Activated CD8-positive, alpha-beta memory T cell treated with anti-CD3 and anti-CD28 coated beads, Interleukin-2, amount 50 U/mL, for 1 hour (primary cell): ENCODE measurements around the gene PSMF1.

Source experiments
- DNase-seq: peaks from one replicate; pipeline ENCODE4 v3.0.0-alpha.2; 2020; ENCODE audit errors: extremely low read depth

Gene PSMF1, protein sequence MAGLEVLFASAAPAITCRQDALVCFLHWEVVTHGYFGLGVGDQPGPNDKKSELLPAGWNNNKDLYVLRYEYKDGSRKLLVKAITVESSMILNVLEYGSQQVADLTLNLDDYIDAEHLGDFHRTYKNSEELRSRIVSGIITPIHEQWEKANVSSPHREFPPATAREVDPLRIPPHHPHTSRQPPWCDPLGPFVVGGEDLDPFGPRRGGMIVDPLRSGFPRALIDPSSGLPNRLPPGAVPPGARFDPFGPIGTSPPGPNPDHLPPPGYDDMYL

DNA sequence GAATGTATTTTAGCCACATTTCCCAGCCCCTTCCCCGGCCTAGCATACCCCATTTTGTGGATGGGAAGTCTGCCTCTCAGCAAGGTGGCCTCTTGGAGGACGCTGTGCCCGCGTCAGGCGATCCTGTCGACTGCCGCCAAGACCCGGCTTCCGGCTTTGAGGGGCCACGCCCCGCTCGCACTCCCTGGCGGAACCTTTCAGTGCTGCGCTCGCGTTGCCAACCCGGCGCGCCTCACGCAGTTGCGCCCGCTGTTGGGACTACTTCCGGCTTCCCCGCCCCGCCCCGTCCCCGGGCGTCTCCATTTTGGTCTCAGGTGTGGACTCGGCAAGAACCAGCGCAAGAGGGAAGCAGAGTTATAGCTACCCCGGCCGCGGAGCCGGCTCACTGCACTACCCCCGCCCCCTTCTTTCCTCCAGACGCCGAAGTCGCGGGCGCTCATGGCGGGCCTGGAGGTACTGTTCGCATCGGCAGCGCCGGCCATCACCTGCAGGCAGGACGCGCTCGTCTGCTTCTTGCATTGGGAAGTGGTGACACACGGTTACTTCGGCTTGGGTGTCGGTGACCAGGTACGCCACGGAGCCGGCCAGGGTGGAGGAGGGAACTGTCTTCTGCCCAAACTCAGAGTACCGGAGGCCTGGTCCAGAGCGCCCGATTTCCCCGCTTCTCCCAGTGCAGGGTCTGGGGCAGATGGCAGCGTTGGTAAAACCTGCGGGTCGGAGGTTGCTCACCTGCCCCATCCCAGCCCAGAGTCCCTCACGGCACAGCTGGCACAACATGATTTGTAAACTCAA lies at the start of gene PSMF1:
TSS of gene PSMF1 (plus strand) at position 267 of the 792 bp plus-strand sequence. CDS start at position 439, 172 bp downstream.
- peak; percentile 80 for DNase-seq

- DNase-seq = no peak
Observed at GRCh38 chr20:1072258-1072657, 46.1 kb upstream of the PSMF1 start.

GRCh38 chr20:1075616-1076015 lies 42.8 kb upstream of the PSMF1 start:
- DNase-seq = no peak

DNA sequence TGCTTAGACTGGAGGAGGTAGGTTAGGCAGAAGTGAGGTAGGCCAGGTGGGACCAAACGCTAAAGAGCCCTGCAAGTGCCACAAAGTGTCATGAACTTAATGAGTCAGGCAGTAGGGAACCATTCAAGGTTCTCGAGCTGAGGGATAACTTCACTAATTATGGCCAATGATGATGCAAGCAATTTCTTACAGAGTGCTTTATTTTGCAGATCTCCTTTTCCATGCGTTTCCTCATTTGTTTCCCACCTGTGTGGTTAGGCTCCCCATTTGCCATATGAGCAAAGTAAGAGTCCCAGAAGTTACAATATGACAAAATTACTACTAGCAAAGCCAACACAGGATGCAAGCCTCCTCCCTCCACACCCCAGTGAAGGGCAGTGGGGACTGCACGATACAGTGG lies 36.5 kb upstream of the PSMF1 start:
- DNase-seq = no peak

- DNase-seq = no peak
Observed at GRCh38 chr20:1083431-1084080, 34.8 kb upstream of the PSMF1 start.

- no peak for DNase-seq
Observed at GRCh38 chr20:1085492-1086276, 32.7 kb upstream of the PSMF1 start.

DNA sequence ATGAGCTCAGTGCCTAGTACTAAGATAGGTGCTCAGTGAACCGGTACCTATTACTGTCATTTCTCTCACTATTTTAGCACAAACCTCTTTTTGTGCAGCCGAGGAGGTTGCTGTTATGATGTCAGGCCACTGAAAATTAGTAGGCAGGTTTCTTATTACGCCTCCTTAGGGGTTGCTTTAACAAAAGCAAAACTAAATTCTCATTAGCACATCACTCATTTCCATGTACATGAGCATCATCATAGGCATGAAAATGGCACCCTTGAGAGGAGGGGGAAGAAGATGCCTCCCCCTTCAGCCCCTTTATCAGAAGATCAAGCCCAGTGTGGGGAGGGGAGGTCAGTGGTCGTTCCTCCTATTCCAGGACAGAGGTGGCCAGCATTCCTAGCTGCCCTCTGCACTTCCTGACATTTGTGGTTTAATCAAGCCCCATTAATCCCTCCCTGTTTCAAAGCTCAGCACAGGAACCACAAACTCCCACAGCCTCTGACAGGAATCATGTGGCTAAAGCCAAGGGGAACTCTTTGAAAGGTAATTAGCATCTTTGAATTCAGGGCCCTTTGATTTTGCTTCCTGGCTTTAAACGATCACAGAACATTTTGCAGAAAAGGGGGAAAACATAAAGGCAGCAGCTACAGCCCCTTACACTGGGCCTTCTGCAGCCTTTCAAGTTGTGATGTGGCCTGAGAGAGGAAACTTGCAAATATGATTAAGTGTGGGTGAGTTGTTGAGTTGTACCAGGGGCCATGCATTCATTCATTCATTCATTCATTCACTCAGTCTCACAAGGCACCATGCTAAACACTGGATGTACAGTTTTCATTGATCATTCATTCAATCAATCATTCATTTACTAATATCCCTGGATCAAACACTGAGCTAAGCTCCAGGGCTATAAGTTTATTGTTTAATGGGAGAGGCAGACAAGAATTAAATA lies 31.9 kb upstream of the PSMF1 start:
- no peak for DNase-seq

GRCh38 chr20:1087311-1087905 lies 31.0 kb upstream of the PSMF1 start:
- no peak for DNase-seq

- DNase-seq = no peak
Observed at GRCh38 chr20:1094751-1095150, 23.7 kb upstream of the PSMF1 start.

- DNase-seq = no peak
Observed at GRCh38 chr20:1101533-1101932, 16.9 kb upstream of the PSMF1 start.

DNA sequence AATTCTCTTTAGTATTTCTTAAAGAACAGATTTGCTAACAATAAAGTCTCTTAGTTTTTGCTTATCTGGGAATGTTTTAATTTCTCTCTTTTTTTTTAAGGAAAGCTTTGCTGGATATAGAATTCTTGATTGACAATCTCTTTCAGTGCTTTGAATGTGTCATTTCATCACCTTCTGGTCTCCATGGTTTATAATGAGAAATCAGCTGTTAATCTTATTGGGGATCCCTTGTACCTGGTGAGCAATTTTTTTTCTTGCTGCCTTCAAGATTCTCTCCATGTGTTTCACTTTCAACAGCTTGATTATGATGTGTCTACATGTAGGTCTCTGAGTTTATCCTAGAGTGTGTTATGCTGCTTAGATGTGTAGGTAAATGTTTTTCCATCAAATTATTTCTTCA lies 16.4 kb upstream of the PSMF1 start:
- DNase-seq = no peak

DNA sequence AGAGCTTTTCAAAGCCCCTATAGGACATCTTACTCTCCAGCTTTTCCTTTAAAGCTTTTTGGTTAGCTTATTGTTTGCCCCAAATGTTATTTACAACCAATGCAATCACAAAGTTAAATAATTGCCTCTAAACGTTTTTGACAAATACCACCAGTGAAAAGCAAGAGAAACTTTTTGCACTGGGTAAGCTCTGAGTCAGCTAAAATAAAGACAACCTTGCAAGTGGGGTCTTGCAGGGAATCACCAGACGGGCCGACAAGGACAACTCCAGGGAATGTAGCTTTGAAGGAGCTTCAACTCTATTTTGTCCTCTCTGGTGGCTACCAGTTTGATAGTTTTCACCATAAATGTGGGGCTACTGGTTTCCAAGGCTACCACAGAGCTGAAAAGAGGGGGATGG lies 14.7 kb upstream of the PSMF1 start:
- no peak for DNase-seq

DNA sequence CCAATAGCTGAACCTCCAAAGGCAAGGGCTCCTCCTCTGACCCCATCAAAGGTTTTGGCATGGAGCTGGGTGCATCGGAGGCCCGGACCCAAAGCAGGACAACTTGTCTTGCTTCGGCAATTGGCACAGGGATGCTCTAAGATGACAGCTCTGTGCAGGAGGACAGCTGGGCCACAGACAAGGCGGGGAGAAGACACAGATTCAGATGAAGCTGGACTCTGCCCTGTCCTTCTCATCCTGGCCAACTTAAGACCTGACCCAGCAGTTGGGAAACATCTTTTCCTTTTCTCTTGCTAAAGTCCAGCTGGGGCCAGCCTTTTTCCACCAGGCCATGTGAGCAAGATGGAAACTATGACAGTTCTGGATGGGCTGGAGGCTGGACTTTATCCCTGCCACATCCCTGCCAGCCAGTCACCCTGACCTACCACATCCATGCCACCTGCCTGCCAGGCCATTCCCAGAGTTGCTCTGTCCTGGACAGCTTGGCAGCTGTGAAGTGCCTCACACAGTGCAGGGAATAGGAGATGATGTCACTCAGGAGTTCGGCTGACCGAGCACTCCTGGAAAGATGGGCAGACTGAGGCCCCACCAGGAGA lies 12.7 kb upstream of the PSMF1 start:
- DNase-seq = no peak

- no peak for DNase-seq
Observed at GRCh38 chr20:1107176-1107575, 11.2 kb upstream of the PSMF1 start.

DNA sequence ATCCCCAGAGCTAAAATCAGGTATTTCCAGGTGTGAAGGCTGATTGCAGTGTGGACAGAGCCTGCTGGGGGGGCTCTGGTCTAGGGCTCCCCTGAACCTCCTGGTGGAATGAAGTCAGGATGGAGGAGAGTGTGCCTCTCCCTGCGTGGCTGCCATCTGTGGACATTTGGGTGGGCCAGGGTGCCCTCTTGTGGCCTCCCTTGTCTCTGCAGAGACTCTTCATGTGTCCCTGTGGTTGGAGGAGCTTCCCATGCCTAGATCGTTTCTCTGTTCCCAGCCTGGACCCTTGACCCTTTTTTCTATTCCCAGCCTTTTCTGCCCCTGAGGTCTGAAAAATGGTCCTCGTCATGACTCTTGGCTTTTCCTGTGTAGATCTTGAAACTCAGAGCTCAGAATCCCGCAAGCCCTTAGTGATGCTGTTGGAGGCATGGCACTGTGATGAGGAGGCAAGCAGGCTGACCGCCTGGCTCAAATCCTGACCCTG lies 9.9 kb upstream of the PSMF1 start:
- DNase-seq = no peak

DNA sequence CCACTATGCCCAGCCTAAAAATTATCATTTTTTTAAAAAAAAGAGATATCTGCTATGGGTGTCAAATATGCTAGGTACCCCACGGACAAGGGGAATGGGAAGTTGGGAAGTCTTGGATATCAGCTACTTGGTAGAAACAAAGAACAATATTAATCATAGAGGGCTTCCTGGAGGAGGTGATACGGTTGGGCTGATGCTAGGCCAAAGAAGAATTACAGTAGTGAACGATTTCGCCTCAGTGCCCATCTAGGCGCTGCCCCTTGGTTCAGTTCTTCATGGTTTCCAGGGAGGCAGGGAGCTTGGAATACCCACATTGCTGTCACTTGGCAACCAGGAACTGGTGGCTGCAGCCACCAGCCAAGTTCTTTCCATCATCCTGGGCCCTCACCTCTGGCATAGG lies 5.5 kb upstream of the PSMF1 start:
- DNase-seq = no peak

- no peak for DNase-seq
Observed at GRCh38 chr20:1118004-1118335, 432 bp upstream of the PSMF1 start.

- no peak for DNase-seq
Observed at GRCh38 chr20:1119128-1119505, 715 bp downstream of the PSMF1 start.

- DNase-seq = no peak
Observed at GRCh38 chr20:1119524-1119923, 1.1 kb downstream of the PSMF1 start.

GRCh38 chr20:1121429-1121828 lies 3.0 kb downstream of the PSMF1 start:
- DNase-seq = no peak
